Skeletal muscle tissue (tissue), 4 donors: Measurements from ENCODE around the gene CAPZA2. TPM values are rescaled to one million over a fixed set of nuclear protein-coding genes. Genes with fewer than 3 reads are reported as not detected.

Experiments used
- H3K27ac ChIP-seq: one replicate; pipeline ENCODE4 v1.7.0; 2013; ENCODE audit warnings: mild to moderate bottlenecking, low read depth, low read length, inconsistent platforms
- H3K27me3 ChIP-seq, 3 donors: one replicate each; pipeline ENCODE4 v1.7.0; 2013; ENCODE audit warnings: low read length in 3 of 3; ENCODE audit not compliant: control insufficient read depth in 3 of 3, insufficient read depth in 3 of 3
- H3K36me3 ChIP-seq, 3 donors: one replicate each; pipeline ENCODE4 v1.7.0; 2013; ENCODE audit warnings: low read length in 3 of 3; ENCODE audit not compliant: control insufficient read depth in 3 of 3, insufficient read depth in 3 of 3
- H3K4me1 ChIP-seq, 3 donors: one replicate each; pipeline ENCODE4 v1.7.0; 2013; ENCODE audit warnings: low read length in 3 of 3, mild to moderate bottlenecking in 3 of 3; ENCODE audit not compliant: control insufficient read depth in 3 of 3, insufficient read depth in 3 of 3
- H3K4me3 ChIP-seq, 3 donors: one replicate each; pipeline ENCODE4 v1.7.0; 2013; ENCODE audit warnings: low read length in 3 of 3
- H3K9ac ChIP-seq, 3 donors: one replicate each; pipeline ENCODE4 v1.7.0; 2013; ENCODE audit warnings: low read length in 3 of 3, mild to moderate bottlenecking in 3 of 3, moderate library complexity in 2 of 3, low read depth in 1 of 3
- H3K9me3 ChIP-seq, 3 donors: one replicate each; pipeline ENCODE4 v1.7.0; 2013; ENCODE audit warnings: low read length in 3 of 3; ENCODE audit not compliant: control insufficient read depth in 3 of 3
- total RNA-seq: library from RNA; depleted of rRNA; stranded (reverse); fragments of >200 nt; gene quantifications from one replicate; pipeline ENCODE4 v1.2.3, GENCODE V29; 2014
- donor health status: Osteomylitis.

CAPZA2 gene
- total RNA-seq, 1 donor from 2014 or later = 72.5 TPM

DNA sequence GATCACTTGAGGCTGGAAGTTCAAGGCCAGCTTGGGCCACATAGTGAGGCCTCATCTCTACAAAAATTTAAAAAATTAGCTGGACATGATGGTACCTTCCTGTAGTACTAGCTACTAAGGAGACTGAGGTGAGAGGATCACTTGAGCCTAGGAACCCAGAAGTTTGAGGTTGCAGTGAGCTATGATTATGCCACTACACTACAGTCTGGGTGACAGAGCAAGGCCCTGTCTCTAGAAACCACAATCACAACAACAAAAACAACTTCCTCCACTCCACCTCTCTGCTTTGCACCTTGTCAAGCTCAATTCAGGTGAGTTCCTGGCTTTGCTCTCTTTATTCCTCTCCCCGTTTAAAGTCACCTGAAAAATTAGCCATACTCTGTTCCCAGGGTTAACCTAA lies 8.3 kb upstream of the CAPZA2 start:
- Histone ChIP-seq H3K27ac (no peak overlapping the region), H3K4me3 (no peak overlapping the region), H3K27me3 (no peaks in the 10 kb centered on the region), H3K36me3 (no peaks in the 10 kb centered on the region), H3K9ac (no peak overlapping the region), H3K9me3 (no peaks in the 10 kb centered on the region), H3K4me1 (no peaks in the 10 kb centered on the region)

DNA sequence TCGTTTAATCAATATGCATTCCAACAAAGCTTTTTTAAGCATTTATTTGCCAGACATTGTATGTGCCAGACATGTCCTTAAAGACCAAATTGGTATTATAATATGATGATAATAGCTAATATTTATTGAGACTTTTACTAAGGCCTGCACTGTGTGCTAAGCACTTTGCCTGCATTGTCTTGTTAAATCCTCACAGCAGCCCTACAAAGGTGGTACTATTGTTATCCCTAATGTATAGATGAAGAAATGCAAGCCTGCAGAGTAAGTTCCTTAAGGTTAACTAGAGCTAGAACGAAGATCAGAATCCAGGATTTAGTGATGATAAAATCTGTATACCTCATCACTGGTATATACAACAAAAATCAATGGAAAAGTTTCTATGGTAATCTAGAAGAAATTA lies 5.3 kb upstream of the CAPZA2 start:
- Histone ChIP-seq H3K27ac (no peak overlapping the region), H3K9ac (no peak overlapping the region), H3K4me1 (peaks cover 1 to 4% (median 3%) of the 10 kb centered on the region in 3 donors), H3K27me3 (no peaks in the 10 kb centered on the region), H3K36me3 (no peaks in the 10 kb centered on the region), H3K4me3 (no peak overlapping the region), H3K9me3 (no peaks in the 10 kb centered on the region)

- no peak overlapping the region for H3K27ac ChIP-seq
- no peaks in the 10 kb centered on the region for H3K27me3 ChIP-seq
- H3K9me3 ChIP-seq = no peaks in the 10 kb centered on the region
- H3K36me3 ChIP-seq = no peaks in the 10 kb centered on the region
- H3K9ac ChIP-seq = no peak overlapping the region
- no peak overlapping the region for H3K4me3 ChIP-seq
- peaks cover 2 to 9% (median 4%) of the 10 kb centered on the region in 3 donors for H3K4me1 ChIP-seq
These were observed 3.1 kb upstream of the CAPZA2 start for GRCh38 chr7:116859323-116859722.

- H3K4me1 ChIP-seq = peaks cover 2 to 10% (median 9%) of the 10 kb centered on the region in 3 donors
- H3K4me3 ChIP-seq = peak overlapping the region in 2 of 3 donors; percentile 28 to 71
- H3K36me3 ChIP-seq = no peaks in the 10 kb centered on the region
- no peaks in the 10 kb centered on the region for H3K27me3 ChIP-seq
- peak overlapping the region; percentile 97 for H3K27ac ChIP-seq
- peak overlapping the region; percentile 20 to 58 (median 28) for H3K9ac ChIP-seq
- H3K9me3 ChIP-seq = no peaks in the 10 kb centered on the region
These were observed 670 bp upstream of the CAPZA2 start for GRCh38 chr7:116861717-116862116.

GRCh38 chr7:116862951-116863670 lies 724 bp downstream of the CAPZA2 start:
- Histone ChIP-seq H3K27ac (peak overlapping the region; percentile 97), H3K9ac (peak overlapping the region; percentile 95 to 98 (median 97)), H3K27me3 (no peaks in the 10 kb centered on the region), H3K9me3 (no peaks in the 10 kb centered on the region), H3K4me1 (peaks cover 2 to 15% (median 9%) of the 10 kb centered on the region in 3 donors), H3K4me3 (peak overlapping the region; percentile 82 to 92 (median 89)), H3K36me3 (no peaks in the 10 kb centered on the region)

GRCh38 chr7:116863936-116864500 lies 1.6 kb downstream of the CAPZA2 start:
- peaks cover 2 to 15% (median 9%) of the 10 kb centered on the region in 3 donors for H3K4me1 ChIP-seq
- H3K27me3 ChIP-seq = no peaks in the 10 kb centered on the region
- H3K36me3 ChIP-seq = no peaks in the 10 kb centered on the region
- no peaks in the 10 kb centered on the region for H3K9me3 ChIP-seq
- peak overlapping the region; percentile 82 to 92 (median 89) for H3K4me3 ChIP-seq
- H3K27ac ChIP-seq = peak overlapping the region; percentile 97
- peak overlapping the region; percentile 95 to 98 (median 97) for H3K9ac ChIP-seq

DNA sequence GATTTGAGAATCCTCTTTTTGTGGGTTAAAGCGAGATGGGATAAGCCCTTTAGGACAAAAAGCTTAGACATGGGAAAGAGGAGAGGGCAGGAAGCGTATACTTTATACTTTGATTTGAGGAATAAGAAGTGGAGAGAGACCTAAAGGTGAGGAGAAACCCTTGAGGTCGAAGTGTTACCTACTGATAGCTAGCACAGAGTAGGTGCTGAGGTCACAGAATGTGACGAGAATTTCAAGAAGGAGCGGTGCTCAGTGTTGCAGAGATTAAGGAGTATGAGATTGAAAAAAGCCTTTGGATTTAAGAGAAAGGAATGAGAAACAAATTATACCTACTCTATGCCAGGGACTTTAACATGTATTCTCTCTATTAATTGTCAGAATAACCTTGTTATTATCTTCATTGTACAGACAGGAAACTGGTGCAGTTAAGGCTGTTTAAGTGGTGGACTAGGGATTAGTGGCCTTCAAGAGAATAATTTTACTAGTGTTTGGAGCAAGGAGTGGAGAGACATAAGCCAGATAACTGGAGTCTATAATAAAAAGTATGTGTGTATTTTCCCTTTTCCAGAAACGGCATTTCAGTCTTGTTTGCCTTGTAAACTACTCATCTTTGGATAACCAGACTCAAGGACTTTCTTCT lies 8.8 kb downstream of the CAPZA2 start:
- no peak overlapping the region for H3K9ac ChIP-seq
- no peaks in the 10 kb centered on the region for H3K9me3 ChIP-seq
- H3K36me3 ChIP-seq = no peaks in the 10 kb centered on the region
- no peaks in the 10 kb centered on the region for H3K27me3 ChIP-seq
- H3K27ac ChIP-seq = peak overlapping the region; percentile 1
- no peak overlapping the region for H3K4me3 ChIP-seq
- peaks cover 18 to 36% (median 34%) of the 10 kb centered on the region in 3 donors for H3K4me1 ChIP-seq

DNA sequence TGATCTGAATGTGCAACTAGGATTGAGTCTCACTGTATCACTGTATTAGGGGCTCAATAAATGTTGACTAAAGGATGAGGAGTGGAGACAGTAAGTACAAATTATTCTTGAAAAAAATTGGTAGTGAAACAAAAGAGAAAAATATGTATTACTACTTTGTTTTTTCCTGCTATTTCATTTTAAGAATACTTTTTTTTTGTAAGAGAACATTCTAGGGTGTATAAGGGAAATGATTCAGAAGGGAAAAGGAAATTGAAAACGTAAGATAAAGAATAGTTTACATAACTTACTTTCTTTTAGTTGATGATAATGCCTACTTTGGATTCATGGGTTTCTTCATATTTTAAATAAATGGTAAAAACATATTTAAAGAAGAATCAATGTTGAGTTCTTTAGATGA lies 9.6 kb downstream of the CAPZA2 start:
- no peak overlapping the region for H3K4me3 ChIP-seq
- H3K36me3 ChIP-seq = no peaks in the 10 kb centered on the region
- no peak overlapping the region for H3K27ac ChIP-seq
- H3K27me3 ChIP-seq = no peaks in the 10 kb centered on the region
- H3K9ac ChIP-seq = no peak overlapping the region
- peaks cover 26 to 43% (median 42%) of the 10 kb centered on the region in 3 donors for H3K4me1 ChIP-seq
- no peaks in the 10 kb centered on the region for H3K9me3 ChIP-seq

DNA sequence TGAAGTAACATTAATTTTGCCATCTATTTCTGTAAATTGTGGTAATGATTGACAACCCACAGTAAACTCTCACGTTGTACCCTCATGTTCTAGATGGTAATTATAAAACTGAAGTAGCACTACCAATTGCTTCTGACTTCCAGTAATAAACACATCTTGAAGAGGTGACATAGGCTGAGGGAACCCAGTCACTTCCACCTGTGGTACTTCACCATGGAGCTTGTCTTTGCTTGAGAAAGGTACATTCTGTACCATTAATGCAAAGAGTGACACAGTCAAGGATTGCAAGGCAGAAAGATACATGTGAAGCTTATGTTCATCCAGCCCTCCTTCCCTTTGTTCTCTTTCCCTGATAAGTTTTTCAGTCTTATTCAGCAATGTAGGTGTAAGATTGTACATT lies 11.2 kb downstream of the CAPZA2 start:
- Histone ChIP-seq H3K4me1 (peaks cover 35 to 52% (median 46%) of the 10 kb centered on the region in 3 donors), H3K4me3 (no peak overlapping the region), H3K27ac (no peak overlapping the region), H3K9ac (no peak overlapping the region), H3K36me3 (no peaks in the 10 kb centered on the region), H3K9me3 (no peaks in the 10 kb centered on the region), H3K27me3 (no peaks in the 10 kb centered on the region)
